HG03469 (cell line): ENCODE measurements around the gene TRIM2.

ENCODE experiments used
- ATAC-seq: cut with Tn5 transposase; IDR thresholded peaks from one replicate; pipeline ENCODE4 v1.9.1; 2021; ENCODE audit warnings: mild to moderate bottlenecking, moderate library complexity, moderate number of reproducible peaks; ENCODE audit not compliant: unreplicated experiment

Gene TRIM2

DNA sequence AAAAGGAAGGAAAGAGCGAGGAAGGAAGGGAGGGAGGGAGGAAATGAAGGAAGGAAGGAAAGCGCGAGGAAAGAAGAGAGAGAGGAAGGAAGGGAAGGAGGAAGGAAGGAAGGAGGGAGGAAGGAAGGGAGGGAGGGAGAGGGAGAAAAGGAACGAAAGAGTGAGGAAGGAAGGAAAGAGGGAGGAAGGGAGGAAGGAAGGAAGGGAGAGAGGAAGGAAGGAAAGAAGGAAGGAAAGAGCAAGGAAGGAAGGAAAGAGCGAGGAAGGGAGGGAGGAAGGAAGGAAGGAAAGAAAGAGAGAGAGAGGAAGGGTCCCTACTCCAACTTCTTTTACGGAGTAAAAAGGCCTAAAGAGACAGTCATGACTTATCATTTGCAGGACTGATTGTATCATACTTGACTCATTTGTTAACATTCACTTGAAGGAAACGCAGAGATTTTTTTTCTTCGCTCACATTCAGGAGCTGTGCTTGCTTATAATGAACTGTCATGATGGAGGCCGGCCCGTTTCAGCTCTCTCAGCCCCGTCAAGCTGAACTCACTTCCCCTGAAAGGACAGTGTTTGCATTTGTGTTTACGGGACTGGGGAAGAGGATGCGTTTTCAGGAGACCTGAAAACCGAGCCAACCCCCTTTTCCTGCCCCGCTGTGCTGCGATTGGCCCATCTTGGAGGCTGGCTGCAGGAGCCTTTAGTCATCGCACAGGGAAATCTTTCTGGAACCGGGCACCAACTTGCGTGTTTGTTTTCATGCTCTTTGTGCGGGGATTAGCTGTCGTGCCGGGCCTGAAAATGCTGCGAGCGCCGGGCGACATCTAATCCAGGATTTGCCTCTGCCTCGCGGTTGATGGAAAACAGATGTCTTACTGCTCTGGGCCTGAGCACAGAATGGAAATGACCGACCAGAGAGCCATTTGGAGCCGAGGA, 17.8 kb downstream of the TRIM2 start:
- ATAC-seq: no peak

DNA sequence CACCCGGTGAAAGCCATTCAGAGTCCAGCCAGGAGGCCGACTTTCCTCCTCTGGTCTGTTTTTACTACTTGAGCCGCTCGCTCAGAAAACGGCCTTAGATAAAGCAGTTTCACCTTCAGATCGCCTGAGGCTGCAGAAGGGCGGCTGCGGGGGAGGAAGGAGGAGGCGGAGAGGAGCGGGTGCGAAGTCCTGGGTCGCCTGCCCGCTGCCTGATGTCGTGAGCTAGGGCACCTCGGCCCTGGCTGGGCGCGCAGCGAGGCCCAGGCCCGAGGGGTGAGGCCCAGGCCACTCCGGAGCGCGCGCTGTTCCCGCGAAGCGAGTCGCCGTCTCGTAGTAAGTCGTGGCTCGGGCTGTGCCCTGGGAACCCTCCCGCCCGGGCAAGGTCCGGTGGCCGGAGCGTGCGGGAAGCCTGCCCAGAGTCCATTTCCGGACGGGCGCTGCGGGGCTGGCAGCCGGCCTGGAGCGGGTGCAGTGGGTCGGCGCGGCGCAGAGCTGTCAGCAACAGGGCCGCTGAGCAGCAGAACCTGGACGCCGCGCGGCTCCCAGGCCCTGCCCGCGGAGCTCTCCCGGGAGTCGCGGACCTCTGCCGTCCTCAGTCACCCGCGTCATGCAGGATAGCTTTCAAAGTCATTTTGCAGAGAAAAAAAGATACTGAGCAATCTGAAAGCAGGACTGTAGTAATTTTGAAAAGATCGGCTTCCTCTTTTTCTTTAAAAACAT, 18.6 kb downstream of the TRIM2 start:
- no peak for ATAC-seq

DNA sequence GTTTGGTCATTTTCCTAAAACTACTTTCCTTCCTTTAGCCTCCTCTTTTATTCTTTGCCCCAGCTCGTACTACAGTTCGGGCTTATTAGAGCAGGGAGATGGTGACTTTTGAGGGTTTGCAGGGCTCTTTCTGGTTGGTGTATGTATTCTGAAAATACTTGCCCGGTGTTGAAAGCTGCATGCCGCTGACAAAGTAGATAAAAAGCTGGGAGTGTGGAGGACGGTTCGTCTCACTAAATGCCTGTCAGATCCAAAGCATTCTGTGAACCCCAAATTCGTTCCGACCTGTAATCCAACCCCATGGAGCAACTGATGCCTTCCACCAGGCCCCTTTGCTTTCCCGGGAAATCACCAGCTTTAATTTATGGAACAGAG, 19.2 kb downstream of the TRIM2 start:
- no peak for ATAC-seq

DNA sequence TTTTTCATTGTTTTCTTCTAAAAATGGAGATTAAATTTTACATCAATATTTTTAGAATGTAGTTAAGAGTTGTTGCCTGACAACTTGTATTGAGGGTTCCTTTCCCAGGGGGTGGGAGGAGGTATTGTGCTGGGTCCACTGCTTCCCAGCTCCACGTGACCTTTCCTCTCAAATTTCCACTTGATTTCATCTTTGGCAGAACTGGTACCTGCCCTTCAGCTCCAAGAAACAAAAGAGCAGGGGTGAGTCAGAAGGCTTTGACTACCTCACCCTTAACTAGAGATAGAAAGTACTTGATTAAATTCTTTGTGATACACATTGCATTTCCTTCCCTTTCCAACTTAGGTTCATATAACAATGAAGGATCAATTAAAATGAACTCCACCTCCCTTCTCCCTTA, 19.7 kb downstream of the TRIM2 start:
- no peak for ATAC-seq

DNA sequence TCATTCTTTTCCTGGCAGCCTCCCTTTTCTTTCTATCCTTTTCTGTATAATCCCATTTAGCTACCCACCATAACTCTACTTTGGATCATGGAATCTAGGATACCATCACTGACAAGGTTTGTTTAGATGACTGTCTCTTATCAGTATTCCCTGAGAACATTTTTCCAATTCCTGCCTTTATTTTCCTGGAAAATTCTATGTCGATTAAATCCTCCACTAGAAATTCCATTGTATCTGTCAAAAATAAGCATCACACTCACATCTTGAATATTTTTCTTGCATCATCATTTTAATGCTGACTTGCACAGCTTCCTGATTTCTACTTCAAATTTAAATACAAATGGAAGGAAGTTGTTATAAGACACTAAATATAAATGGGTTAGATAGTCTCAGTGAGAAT, 20.2 kb downstream of the TRIM2 start:
- ATAC-seq: no peak

DNA sequence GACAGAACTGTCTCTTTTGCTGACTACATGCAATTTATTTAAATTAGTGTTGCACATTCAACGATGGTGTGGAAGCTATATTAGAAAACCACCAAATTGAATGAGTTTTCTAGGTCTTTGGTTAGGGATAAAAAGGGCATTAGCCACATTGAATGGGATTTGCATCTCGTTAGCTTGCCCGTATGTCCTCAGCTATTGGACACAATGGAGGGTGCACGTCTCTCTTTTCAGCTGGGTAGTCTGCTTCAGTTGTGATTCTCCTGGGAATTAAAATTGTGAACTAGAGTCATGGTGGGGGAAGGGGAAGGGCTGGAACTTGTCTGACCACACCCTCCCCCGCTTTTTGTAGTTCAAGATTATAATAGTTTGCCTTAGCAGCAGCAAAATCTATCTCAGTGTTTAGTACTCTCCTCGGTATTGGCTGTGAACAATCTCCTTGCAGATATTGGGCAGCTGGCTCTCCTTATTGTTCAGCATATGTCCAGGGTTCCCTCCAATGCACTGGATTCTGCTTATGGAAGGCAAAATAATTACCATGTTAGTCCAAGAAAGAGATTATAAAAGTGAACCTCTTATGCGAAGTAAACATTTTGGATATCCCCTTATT, 23.3 kb downstream of the TRIM2 start:
- no peak for ATAC-seq

DNA sequence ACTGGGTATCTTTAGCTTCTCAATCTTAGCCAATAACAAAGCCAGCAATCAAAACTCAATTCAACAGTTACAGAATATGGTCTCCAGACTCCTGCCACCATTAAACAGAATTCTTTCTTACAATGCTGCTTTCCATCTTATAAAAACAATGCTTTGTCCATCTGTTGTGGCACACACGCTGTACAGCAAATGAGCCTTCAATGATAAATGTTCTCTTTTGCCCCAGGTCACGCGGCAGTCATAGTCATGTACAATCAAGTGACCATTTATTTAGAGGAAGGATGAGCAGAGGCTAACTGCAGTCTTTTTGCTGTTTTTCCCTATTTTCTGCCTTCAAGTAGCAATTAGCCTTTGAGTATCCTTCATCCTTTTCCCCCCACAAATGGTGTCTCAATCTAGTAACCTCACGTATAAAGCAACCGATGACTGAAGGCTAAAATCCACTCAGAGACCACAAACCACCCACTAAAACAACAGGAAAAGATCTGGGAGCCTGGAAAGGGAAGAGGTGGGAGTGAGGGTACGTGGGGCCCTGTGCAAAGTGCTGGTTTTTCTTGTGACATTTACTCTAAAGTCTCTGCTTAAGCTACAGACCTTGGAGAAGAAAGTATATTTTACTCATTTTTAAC, 24.4 kb downstream of the TRIM2 start:
- no peak for ATAC-seq

DNA sequence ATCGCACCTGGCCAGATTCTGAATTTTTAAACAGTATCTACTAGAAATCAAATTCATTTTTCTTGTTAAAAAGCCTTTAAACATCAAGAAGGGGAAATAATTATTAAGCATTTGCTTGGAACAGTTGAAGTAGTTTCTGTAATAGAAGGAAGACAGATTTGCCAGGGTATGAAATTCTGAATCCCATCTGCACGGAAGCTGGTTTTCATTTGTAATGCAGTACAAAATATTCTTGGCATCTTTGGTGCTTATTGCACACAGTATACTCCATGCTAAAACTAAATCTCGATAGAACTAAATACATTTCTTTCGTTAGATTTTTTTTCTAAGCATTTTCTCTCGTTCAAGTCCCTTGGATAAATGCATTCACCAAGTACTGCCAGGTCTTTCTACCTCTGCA, 25.3 kb downstream of the TRIM2 start:
- ATAC-seq: no peak

DNA sequence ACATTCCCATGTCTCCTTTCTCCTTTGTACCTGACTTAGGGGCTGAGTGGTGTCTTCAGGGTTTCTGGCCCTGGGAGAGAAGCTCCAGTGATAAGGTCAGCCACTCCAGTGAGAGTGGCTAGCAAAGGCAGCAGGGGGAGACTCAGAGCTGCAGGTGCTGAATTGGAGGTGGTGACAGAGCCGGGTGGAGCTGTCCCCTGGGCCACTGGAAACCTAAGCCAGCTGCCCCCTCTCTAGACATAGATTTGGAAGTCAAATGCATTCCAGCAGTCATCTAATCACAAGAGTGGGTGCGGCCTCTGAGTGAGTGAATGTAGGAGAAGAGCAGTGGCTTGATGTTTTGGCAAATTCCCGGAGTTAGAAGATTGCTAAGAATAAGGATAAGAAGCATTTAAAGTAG, 28.5 kb downstream of the TRIM2 start:
- no peak for ATAC-seq

DNA sequence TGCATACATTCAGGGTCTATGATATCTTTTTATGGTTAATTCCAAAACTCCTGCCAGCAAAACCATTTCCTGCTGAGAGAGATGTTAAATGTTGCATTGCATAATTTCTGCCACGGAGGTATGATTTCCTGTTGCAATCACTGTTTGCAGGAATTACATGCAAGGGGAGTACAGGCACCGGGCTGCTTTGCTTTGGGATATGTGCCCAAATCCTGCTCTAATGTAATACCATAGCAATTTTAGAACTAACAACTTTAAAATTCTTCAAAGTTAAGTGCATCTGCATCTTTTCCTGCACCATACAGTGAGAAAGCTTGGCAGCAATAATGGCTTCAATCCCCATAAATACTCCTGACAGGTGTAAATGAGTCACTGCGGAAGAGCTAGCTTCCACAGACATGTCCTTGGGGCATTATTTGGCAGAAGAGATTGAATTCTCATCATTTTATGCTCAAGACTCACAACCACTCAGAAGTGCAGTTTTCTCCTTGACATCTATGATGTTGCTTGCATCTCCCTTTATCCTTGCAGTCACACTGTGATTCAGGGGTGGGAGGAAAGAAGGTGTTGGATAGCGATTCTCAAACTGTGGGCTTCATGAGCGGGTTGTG, 29.6 kb downstream of the TRIM2 start:
- ATAC-seq: no peak

DNA sequence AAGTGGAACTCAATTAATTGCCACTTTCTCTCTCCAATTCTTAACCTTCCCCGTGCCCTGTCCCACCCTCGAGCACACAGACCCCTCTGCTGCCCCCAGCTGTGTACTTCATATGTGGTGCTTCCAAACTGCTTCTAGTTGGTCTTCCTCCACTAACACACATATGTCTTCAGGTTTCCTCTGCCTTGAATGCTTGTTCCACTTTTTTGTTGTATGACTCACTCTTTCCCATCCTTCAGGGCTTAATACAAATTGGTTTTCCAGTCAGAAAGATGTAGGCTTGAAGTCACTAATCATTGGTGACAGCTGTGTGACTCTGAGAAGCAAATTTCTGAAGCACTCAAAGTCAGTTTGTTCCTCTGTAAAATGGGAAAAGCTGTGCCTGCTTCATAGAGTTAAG, 30.6 kb downstream of the TRIM2 start:
- ATAC-seq: no peak

DNA sequence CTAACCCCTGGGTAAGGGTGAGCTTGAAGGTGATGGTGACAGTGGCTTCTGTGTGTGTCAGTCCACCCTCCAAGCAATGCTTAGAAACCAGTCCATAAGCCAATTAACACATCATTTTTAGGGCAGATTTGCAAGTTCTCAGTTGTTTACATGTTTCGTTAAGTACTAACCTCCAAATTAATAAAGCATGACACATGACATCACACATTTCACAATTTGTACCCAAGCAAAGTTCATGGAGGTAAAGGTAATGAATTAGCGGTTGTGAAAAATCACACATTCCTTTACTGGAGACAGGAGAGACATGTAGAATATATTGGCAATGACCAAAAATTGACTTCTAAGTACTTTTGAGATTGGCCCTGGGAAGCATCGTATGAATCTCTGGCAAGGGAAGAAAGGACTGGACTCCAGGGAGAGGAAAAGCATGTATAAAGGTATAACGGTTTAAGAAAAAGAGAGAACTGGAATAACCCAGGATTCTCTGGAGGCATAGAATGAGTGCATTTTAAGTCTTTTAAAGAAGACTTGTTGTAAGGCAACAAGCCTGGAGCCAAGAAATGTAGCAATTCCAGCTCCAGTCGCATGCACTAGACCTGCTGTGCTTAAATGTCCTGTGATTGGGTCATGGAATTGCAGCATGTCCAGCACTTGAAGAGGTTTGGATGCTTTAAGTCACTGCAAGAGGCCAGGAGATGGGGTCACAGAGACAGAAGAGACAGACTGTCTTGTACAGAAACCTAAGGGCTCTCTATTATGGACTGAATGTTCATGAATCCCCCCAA, 34.1 kb downstream of the TRIM2 start:
- no peak for ATAC-seq

DNA sequence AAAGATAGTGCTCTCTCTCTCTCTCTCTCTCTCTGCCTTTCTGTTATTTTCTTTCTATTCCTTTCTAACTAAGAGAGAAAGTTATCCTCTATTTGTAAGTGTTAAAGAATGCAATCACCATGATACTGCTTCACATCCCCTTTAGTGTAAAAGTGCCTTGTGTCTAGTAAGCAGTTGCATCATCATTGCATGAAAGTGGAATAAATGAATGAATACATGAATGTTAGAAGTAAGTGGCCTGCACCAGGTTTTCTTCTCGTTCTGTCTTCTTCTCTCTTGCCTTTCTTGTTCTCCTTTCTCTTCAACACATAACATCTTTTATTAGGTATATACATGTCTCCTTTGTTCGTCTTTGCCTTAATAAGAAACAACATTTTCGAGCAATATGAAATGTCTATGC, 35.2 kb downstream of the TRIM2 start:
- no peak for ATAC-seq

DNA sequence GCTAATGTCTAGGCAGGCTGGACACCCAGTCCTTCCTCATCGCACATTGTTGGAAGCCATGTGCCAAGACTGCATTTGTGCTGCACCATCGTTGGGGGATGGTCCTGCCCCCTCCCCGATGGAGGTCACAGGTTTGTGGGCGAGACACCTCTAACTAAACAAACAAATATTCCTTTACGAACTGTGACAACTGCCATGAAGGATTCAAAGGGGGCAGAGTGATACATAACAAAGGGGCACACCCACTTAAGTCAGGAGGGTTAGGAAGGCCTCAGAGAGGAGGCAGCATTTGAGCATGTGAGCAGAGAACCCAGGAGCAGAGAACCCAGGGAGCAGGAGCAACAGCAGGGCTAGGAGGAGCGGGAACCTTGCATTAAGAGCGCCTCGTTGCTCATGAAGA, 37.1 kb downstream of the TRIM2 start:
- no peak for ATAC-seq

DNA sequence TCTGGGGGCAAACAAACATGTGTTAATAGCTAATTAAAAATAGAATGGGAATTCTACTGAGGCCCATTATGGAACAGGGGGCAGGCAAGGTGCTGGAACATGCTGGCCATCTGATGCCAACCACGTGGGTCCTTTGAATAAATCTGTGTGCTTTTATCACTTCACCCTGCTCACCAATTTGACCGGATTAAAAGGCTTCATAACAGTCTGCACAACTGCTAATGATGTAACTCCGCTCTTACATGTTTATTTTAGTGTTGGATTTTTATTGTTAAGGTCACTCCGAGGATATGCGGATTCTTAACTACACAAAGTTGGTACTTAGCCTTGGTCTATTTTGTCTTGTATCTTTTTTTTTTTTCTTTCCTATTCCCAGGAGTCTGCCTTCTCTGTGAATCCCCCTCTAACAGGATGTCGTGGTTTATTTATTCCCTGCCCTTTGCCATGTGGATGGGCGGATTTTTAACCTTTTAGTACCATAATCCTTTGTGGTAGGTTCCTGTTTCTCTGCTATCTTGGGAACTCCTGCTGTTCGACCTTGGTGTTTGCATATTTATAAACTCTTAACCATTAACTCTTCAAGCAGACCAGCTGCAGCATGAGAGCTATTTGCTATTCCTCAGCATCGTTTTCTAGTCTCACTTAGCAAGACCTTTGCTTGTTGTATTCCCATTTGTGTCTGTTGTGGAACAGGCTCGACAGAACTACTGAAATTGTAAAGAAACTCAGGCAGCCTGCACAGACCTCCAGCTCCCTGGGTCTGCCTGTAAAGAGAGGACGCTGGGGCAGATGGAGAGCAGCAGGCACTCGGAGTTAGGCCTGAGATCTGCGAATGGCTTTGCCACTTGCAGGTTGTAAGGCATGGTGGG, 38.0 kb downstream of the TRIM2 start:
- no peak for ATAC-seq

DNA sequence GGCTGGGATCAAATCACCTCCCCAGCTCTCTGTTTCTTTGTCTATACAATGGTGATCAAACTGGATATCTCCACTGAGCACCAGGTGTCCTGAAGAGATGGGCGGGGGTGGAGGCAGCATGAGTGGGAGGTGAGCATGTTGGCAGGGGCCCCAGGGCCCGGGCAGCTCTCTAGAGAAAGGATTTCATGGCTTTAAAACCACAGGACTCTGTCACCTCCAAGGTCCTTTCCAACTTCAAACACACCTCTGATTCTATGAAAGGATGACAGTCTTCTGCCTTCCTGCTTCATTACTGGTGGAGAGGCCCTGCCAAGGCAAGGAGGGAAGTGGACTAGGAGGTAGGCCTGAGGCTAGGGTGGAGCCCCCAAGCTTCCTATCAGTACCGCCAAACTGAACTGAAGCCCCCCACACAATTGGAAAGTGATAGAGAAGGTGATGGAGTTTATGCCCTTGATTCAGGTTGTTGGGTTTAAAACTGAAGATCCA, 38.6 kb downstream of the TRIM2 start:
- no peak for ATAC-seq

DNA sequence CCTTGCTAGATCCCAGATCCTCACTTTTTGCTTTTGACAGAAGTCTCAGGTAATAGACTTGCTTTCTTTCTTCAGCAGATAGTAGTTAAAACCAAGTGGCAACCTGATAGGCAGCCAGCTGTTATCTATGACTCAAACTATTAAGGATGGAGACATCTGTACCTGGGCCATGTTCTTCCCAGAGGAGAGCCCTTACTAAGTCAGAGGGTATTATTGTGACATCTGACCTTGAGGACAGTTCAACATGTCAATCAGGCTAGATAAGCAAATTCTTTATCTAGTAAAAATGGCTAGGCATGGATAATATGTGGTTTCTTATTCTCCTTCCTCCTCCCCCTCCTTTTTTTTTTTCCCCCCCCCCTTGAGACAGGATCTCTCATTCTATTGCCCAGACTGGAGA, 39.2 kb downstream of the TRIM2 start:
- ATAC-seq: no peak

DNA sequence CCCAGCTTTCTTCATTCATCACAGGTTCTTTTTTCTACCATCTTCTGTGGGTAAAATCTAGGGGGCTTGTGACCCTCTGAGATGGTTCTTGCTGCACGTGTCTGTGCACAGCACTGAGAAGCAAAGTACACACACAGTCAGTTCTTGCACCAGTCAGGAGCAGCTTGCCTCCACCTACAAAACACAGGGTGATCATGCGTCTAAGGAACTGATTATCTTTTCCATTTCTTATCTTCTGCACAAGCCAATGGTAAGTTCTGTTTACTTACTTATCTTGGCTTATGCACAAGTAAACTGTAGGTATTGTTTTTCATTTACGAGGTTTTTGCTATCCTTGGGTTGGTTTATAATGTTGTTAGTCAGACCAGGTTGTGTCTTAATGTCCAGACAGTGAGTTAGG, 40.7 kb downstream of the TRIM2 start:
- no peak for ATAC-seq

DNA sequence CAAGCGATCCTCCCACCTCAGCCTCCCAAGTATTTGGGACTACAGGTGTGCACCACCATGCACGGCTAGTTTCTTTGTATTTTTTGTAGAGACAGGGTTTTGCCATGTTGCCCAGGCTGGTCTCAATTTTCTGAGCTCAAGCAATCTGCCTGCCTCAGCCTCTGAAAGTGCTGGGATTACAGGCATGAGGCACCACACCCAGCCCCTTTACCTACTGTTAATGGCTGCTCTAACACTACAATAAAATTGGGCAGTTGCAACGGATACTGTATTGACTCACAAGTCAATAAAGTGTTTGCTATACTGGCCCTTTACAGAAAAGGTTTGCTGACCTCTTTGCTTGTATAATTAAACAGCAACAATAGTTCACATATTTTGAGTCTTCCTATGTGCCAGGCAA, 41.5 kb downstream of the TRIM2 start:
- no peak for ATAC-seq
